Right cardiac atrium (tissue), 5 donors: Measurements from ENCODE around the gene ATP1B3. TPM values are rescaled to one million over a fixed set of nuclear protein-coding genes. Genes with fewer than 3 reads are reported as not detected.
A peak's percentile ranks its signal among the peaks of the same experiment; 100 is the strongest.

Experiments
- ATAC-seq, 2 donors: fragments of 200-7000 bp; cut with Tn5 transposase; one replicate each; pipeline versions ENCODE4 v1.8.0 to v1.9.1; 2020; ENCODE audit warnings: moderate library complexity in 2 of 2, mild to moderate bottlenecking in 1 of 2
- DNase-seq, 3 donors: peaks; one replicate each; pipeline ENCODE4 v3.0.0-alpha.2; 2020
- H3K27ac ChIP-seq: one replicate; pipeline ENCODE4 v1.5.1; 2013; ENCODE audit warnings: mild to moderate bottlenecking, low read length, control low read depth, moderate library complexity
- H3K27me3 ChIP-seq: one replicate; pipeline ENCODE4 v1.6.1; 2013; ENCODE audit not compliant: control insufficient read depth, insufficient read depth
- H3K4me1 ChIP-seq: one replicate; pipeline ENCODE4 v1.6.1; 2013; ENCODE audit warnings: low read length; ENCODE audit not compliant: control insufficient read depth, insufficient read depth
- H3K4me3 ChIP-seq: one replicate; pipeline ENCODE4 v1.5.1; 2013; ENCODE audit warnings: low read length, control low read depth
- H3K9me3 ChIP-seq: one replicate; pipeline ENCODE4 v1.6.1; 2013; ENCODE audit warnings: low read length; ENCODE audit not compliant: control insufficient read depth
- WGBS: extraction: QIAGEN DNeasy Blood & Tissue Kit; methylation state at CpG from one replicate; pipeline ENCODE4 v1.1.7; 2013; 5-methylcytosine and 5-hydroxymethylcytosine counted together
- intact Hi-C, 4 donors: fragments of 100-400 bp; cut with DNase I; formaldehyde crosslinking; loops; one replicate each; pipeline versions ENCODE4 v1.11.0 to v1.14.0; 2022 to 2023
- polyA plus RNA-seq: library from polyadenylated mRNA; stranded (reverse); fragments of 200-250 nt; gene quantifications from one replicate; pipeline ENCODE4 v1.2.3, GENCODE V29; 2013
- total RNA-seq, 4 donors: library from RNA; stranded (reverse); fragmentation: NEBNext Ultra II Directional; extraction: Animal tissue kit (Norgen Biotek cat#: 25700); gene quantifications; one replicate each; pipeline ENCODE4 v1.2.1, GENCODE V29; 2021
- donor health status: healthy with polysubstance abuse.
- donor health status: DM: no; HTN: yes; CAD: no.
- donor health status: DM: no; HTN: no; CAD: no.
- donor health status: DM: no; HTN: yes; CAD: no; lungs with severe emphysema.
- donor health status: DM: yes; HTN: yes; CAD: no.

ATP1B3 gene
- total and polyA plus RNA-seq, 5 donors, result 29.2 to 77.3 (median 51.4) TPM

- 89% methylated on average over 15 of the region's 15 CpGs for WGBS
- intact Hi-C loops, result no loop called here
- Histone ChIP-seq H3K27me3 (no peaks in the 10 kb centered on the region), H3K9me3 (no peaks in the 10 kb centered on the region), H3K4me3 (no peak overlapping the region), H3K27ac (no peak overlapping the region), H3K4me1 (no peaks in the 10 kb centered on the region)
- no peak for DNase-seq
- ATAC-seq, result peak; percentile 15 to 38
Observed at GRCh38 chr3:141928631-141929270, 52.3 kb downstream of the ATP1B3 start.

- H3K4me3 ChIP-seq, result no peak overlapping the region
- DNase-seq, result no peak
- intact Hi-C loops, result no loop called here
Observed at GRCh38 chr3:141929341-141929995, 53.0 kb downstream of the ATP1B3 start.

GRCh38 chr3:141930801-141931200 is 54.4 kb downstream of the ATP1B3 start:
- Histone ChIP-seq H3K9me3 (no peaks in the 10 kb centered on the region), H3K4me1 (no peaks in the 10 kb centered on the region), H3K4me3 (no peak overlapping the region), H3K27me3 (no peaks in the 10 kb centered on the region), H3K27ac (no peak overlapping the region)
- 84% methylated on average over 4 of the region's 4 CpGs for WGBS
- no peak for DNase-seq
- intact Hi-C loops, result no loop called here
- ATAC-seq, result peak in 1 of 2 donors; percentile 30

More at GRCh38 chr3:141929341-141929995, 53.0 kb downstream of the ATP1B3 start:
- Histone ChIP-seq H3K27ac (no peak overlapping the region), H3K9me3 (no peaks in the 10 kb centered on the region), H3K4me1 (no peaks in the 10 kb centered on the region), H3K27me3 (no peaks in the 10 kb centered on the region)
- WGBS, result 87% methylated on average over 7 of the region's 7 CpGs
- no peak for ATAC-seq

- Histone ChIP-seq H3K4me1 (no peaks in the 10 kb centered on the region), H3K27ac (no peak overlapping the region), H3K4me3 (no peak overlapping the region), H3K27me3 (no peaks in the 10 kb centered on the region), H3K9me3 (no peaks in the 10 kb centered on the region)
- no peak for ATAC-seq
- DNase-seq, result no peak
- intact Hi-C loops, result no loop called here
- WGBS, result 87% methylated on average over 16 of the region's 16 CpGs
Observed at GRCh38 chr3:141933421-141934300, 57.2 kb downstream of the ATP1B3 start.

GRCh38 chr3:141934354-141934753 is 57.9 kb downstream of the ATP1B3 start:
- ATAC-seq, result no peak
- H3K4me3 ChIP-seq, result no peak overlapping the region
- WGBS, result 95% methylated on average over 4 of the region's 4 CpGs

GRCh38 chr3:141938011-141938500 is 61.6 kb downstream of the ATP1B3 start:
- Histone ChIP-seq H3K9me3 (no peaks in the 10 kb centered on the region), H3K27ac (no peak overlapping the region), H3K4me1 (no peaks in the 10 kb centered on the region), H3K4me3 (no peak overlapping the region), H3K27me3 (no peaks in the 10 kb centered on the region)
- no peak for DNase-seq
- intact Hi-C loops, result no loop called here
- 92% methylated on average over 20 of the region's 20 CpGs for WGBS
- no peak for ATAC-seq

More at GRCh38 chr3:141934354-141934753, 57.9 kb downstream of the ATP1B3 start:
- H3K4me1 ChIP-seq, result no peaks in the 10 kb centered on the region
- intact Hi-C loops, result no loop called here
- no peak for DNase-seq
- H3K27me3 ChIP-seq, result no peaks in the 10 kb centered on the region
- H3K27ac ChIP-seq, result no peak overlapping the region
- H3K9me3 ChIP-seq, result no peaks in the 10 kb centered on the region

GRCh38 chr3:141939759-141940158 is 63.3 kb downstream of the ATP1B3 start:
- DNase-seq (no peak), ATAC-seq (no peak)
- WGBS, result 87% methylated on average over 4 of the region's 4 CpGs
- Histone ChIP-seq H3K9me3 (no peaks in the 10 kb centered on the region), H3K4me3 (no peak overlapping the region), H3K4me1 (no peaks in the 10 kb centered on the region), H3K27ac (no peak overlapping the region), H3K27me3 (no peaks in the 10 kb centered on the region)
- intact Hi-C loops, result no loop called here

GRCh38 chr3:141940194-141940776 is 63.8 kb downstream of the ATP1B3 start:
- Histone ChIP-seq H3K9me3 (no peaks in the 10 kb centered on the region), H3K4me1 (no peaks in the 10 kb centered on the region), H3K4me3 (no peak overlapping the region), H3K27ac (no peak overlapping the region), H3K27me3 (no peaks in the 10 kb centered on the region)
- ATAC-seq, result peak; percentile 29 to 56
- intact Hi-C loops, result no loop called here
- 52% methylated on average over 12 of the region's 12 CpGs for WGBS
- no peak for DNase-seq

GRCh38 chr3:141941093-141941492 is 64.7 kb downstream of the ATP1B3 start:
- H3K9me3 ChIP-seq, result no peaks in the 10 kb centered on the region
- H3K27me3 ChIP-seq, result no peaks in the 10 kb centered on the region
- intact Hi-C loops, result no loop called here
- no peaks in the 10 kb centered on the region for H3K4me1 ChIP-seq
- ATAC-seq, result no peak
- 65% methylated on average over 8 of the region's 8 CpGs for WGBS
- DNase-seq, result no peak
- H3K27ac ChIP-seq, result no peak overlapping the region
- no peak overlapping the region for H3K4me3 ChIP-seq

- ATAC-seq (no peak), DNase-seq (no peak)
- H3K4me3 ChIP-seq, result no peak overlapping the region
- no peaks in the 10 kb centered on the region for H3K9me3 ChIP-seq
- H3K27ac ChIP-seq, result no peak overlapping the region
- H3K27me3 ChIP-seq, result no peaks in the 10 kb centered on the region
- 91% methylated on average over 8 of the region's 8 CpGs for WGBS
- intact Hi-C loops, result no loop called here
- H3K4me1 ChIP-seq, result no peaks in the 10 kb centered on the region
Observed at GRCh38 chr3:141942006-141942405, 65.6 kb downstream of the ATP1B3 start.
